Measurements from ENCODE around the gene TBXA2R. TPM values are rescaled to one million over a fixed set of nuclear protein-coding genes. Genes with fewer than 3 reads are reported as not detected.
A peak's percentile ranks its signal among the peaks of the same experiment; 100 is the strongest.
"Not testable (repeated sequence)": the region's sequence is repeated elsewhere in the genome, so short reads cannot be mapped to it uniquely, and the experiment has no call there.

The TBXA2R gene
- total and polyA plus RNA-seq, 3 experiments from 2014 or later = 1.5 to 7.6 (median 2.4) TPM

- Mint-ChIP-seq H3K4me1 (no peaks in the 10 kb centered on the region), H3K27me3 (no peaks in the 10 kb centered on the region), H3K4me3 (no peak overlapping the region), H3K27ac (no peak overlapping the region), H3K9me3 (no peaks in the 10 kb centered on the region), H3K36me3 (peaks cover 0 to 31% (median 1%) of the 10 kb centered on the region in 3 donors)
- CTCF ChIA-PET = no interaction called here
- Histone ChIP-seq H3K27ac (ENCODE audit: low read depth, low read length) (no peak overlapping the region), H3K9me3 (ENCODE audit: low read length) (no peaks in the 10 kb centered on the region), H3K36me3 (ENCODE audit: insufficient read depth, low read length) (no peaks in the 10 kb centered on the region), H3K4me3 (ENCODE audit: low read length) (no peak overlapping the region), H3K4me1 (ENCODE audit: insufficient read depth, low read length) (no peaks in the 10 kb centered on the region), H3K27me3 (ENCODE audit: insufficient read depth, low read length, poor library complexity, severe bottlenecking) (no peaks in the 10 kb centered on the region)
- POLR2A ChIA-PET = interaction anchor here (0.5 to 0.6 kb wide), 2 partner anchors 83 to 350 kb away, joined by 4 read pairs; no protein-coding TSS in a partner anchor
- DNase-seq = no peak
Observed at GRCh38 chr19:3636506-3636905, 29.8 kb upstream of the TBXA2R start.

- Mint-ChIP-seq H3K4me3 (no peak overlapping the region), H3K9me3 (no peaks in the 10 kb centered on the region), H3K27ac (peak overlapping the region in 2 of 8 donors; percentile 51 to 82), H3K27me3 (no peaks in the 10 kb centered on the region), H3K36me3 (peaks cover 0 to 31% (median under 1%) of the 10 kb centered on the region in 3 donors), H3K4me1 (no peaks in the 10 kb centered on the region)
- no peak for DNase-seq
- H3K27me3 ChIP-seq (ENCODE audit: insufficient read depth, low read length, poor library complexity, severe bottlenecking) = no peaks in the 10 kb centered on the region
- ChIA-PET POLR2A (no interaction called here), CTCF (no interaction called here)
- H3K4me3 ChIP-seq (ENCODE audit: low read length) = no peak overlapping the region
- H3K9me3 ChIP-seq (ENCODE audit: low read length) = no peaks in the 10 kb centered on the region
- H3K27ac ChIP-seq (ENCODE audit: low read depth, low read length) = no peak overlapping the region
- no peaks in the 10 kb centered on the region for H3K4me1 ChIP-seq (ENCODE audit: insufficient read depth, low read length)
- H3K36me3 ChIP-seq (ENCODE audit: insufficient read depth, low read length) = no peaks in the 10 kb centered on the region
Observed at GRCh38 chr19:3634496-3635045, 27.9 kb upstream of the TBXA2R start.

- Mint-ChIP-seq H3K27me3 (no peaks in the 10 kb centered on the region), H3K4me1 (no peaks in the 10 kb centered on the region), H3K27ac (no peak overlapping the region), H3K4me3 (no peak overlapping the region), H3K36me3 (peaks cover 0 to 24% (median 0%) of the 10 kb centered on the region in 3 donors), H3K9me3 (no peaks in the 10 kb centered on the region)
- Histone ChIP-seq H3K9me3 (ENCODE audit: low read length) (no peaks in the 10 kb centered on the region), H3K4me1 (ENCODE audit: insufficient read depth, low read length) (no peaks in the 10 kb centered on the region), H3K27me3 (ENCODE audit: insufficient read depth, low read length, poor library complexity, severe bottlenecking) (no peaks in the 10 kb centered on the region), H3K27ac (ENCODE audit: low read depth, low read length) (no peak overlapping the region), H3K4me3 (ENCODE audit: low read length) (no peak overlapping the region), H3K36me3 (ENCODE audit: insufficient read depth, low read length) (no peaks in the 10 kb centered on the region)
- ChIA-PET CTCF (interaction anchor here (1.0 kb wide), 1 partner anchor 12 kb away, joined by 3 read pairs; no protein-coding TSS in a partner anchor), POLR2A (no interaction called here)
- no peak for DNase-seq
Observed at GRCh38 chr19:3633559-3633988, 26.9 kb upstream of the TBXA2R start.

- H3K9me3 Mint-ChIP-seq = no peaks in the 10 kb centered on the region
- DNase-seq = no peak
- POLR2A ChIA-PET = no interaction called here
- Histone ChIP-seq H3K9me3 (ENCODE audit: low read length) (no peaks in the 10 kb centered on the region), H3K27ac (ENCODE audit: low read depth, low read length) (no peak overlapping the region), H3K4me1 (ENCODE audit: insufficient read depth, low read length) (no peaks in the 10 kb centered on the region), H3K4me3 (ENCODE audit: low read length) (no peak overlapping the region), H3K36me3 (ENCODE audit: insufficient read depth, low read length) (no peaks in the 10 kb centered on the region), H3K27me3 (ENCODE audit: insufficient read depth, low read length, poor library complexity, severe bottlenecking) (no peaks in the 10 kb centered on the region)
- H3K27me3 Mint-ChIP-seq = no peaks in the 10 kb centered on the region
- H3K27ac Mint-ChIP-seq = no peak overlapping the region
- no peak overlapping the region for H3K4me3 Mint-ChIP-seq
- peaks cover 0 to 21% (median 0%) of the 10 kb centered on the region in 3 donors for H3K36me3 Mint-ChIP-seq
- no peaks in the 10 kb centered on the region for H3K4me1 Mint-ChIP-seq
- CTCF ChIA-PET = interaction anchor here (1.0 kb wide), 1 partner anchor 11 kb away, joined by 3 read pairs; no protein-coding TSS in a partner anchor
Observed at GRCh38 chr19:3632739-3633558, 26.3 kb upstream of the TBXA2R start.

- DNase-seq = no peak
- Histone ChIP-seq H3K27me3 (ENCODE audit: insufficient read depth, low read length, poor library complexity, severe bottlenecking) (no peaks in the 10 kb centered on the region), H3K4me1 (ENCODE audit: insufficient read depth, low read length) (peaks cover 4% of the 10 kb centered on the region), H3K36me3 (ENCODE audit: insufficient read depth, low read length) (no peaks in the 10 kb centered on the region), H3K4me3 (ENCODE audit: low read length) (no peak overlapping the region), H3K9me3 (ENCODE audit: low read length) (no peaks in the 10 kb centered on the region), H3K27ac (ENCODE audit: low read depth, low read length) (no peak overlapping the region)
- POLR2A ChIA-PET = no interaction called here
- Mint-ChIP-seq H3K36me3 (peaks cover 0 to 20% (median 0%) of the 10 kb centered on the region in 3 donors), H3K4me3 (no peak overlapping the region), H3K27me3 (no peaks in the 10 kb centered on the region), H3K27ac (peak overlapping the region in 1 of 8 donors; percentile 36), H3K4me1 (peaks cover 1 to 2% (median 1%) of the 10 kb centered on the region in 3 donors), H3K9me3 (no peaks in the 10 kb centered on the region)
- CTCF ChIA-PET = no interaction called here
Observed at GRCh38 chr19:3632098-3632497, 25.4 kb upstream of the TBXA2R start.

GRCh38 chr19:3631053-3631861, 24.6 kb upstream of the TBXA2R start:
- Histone ChIP-seq H3K36me3 (ENCODE audit: insufficient read depth, low read length) (no peaks in the 10 kb centered on the region), H3K4me1 (ENCODE audit: insufficient read depth, low read length) (peaks cover 5% of the 10 kb centered on the region), H3K27me3 (ENCODE audit: insufficient read depth, low read length, poor library complexity, severe bottlenecking) (no peaks in the 10 kb centered on the region), H3K9me3 (ENCODE audit: low read length) (no peaks in the 10 kb centered on the region), H3K4me3 (ENCODE audit: low read length) (no peak overlapping the region), H3K27ac (ENCODE audit: low read depth, low read length) (no peak overlapping the region)
- H3K4me1 Mint-ChIP-seq = peaks cover 7 to 10% (median 9%) of the 10 kb centered on the region in 3 donors
- ChIA-PET CTCF (no interaction called here), POLR2A (no interaction called here)
- no peaks in the 10 kb centered on the region for H3K9me3 Mint-ChIP-seq
- no peak for DNase-seq
- peaks cover 0 to 16% (median 0%) of the 10 kb centered on the region in 3 donors for H3K36me3 Mint-ChIP-seq
- no peaks in the 10 kb centered on the region for H3K27me3 Mint-ChIP-seq
- H3K27ac Mint-ChIP-seq = no peak overlapping the region
- no peak overlapping the region for H3K4me3 Mint-ChIP-seq

GRCh38 chr19:3628766-3629165, 22.1 kb upstream of the TBXA2R start:
- CTCF ChIA-PET = interaction anchor here (0.7 kb wide), 1 partner anchor 71 kb away, joined by 4 read pairs; no protein-coding TSS in a partner anchor
- H3K4me3 Mint-ChIP-seq; H3K9me3 Mint-ChIP-seq; H3K27me3 ChIP-seq (ENCODE audit: insufficient read depth, low read length, poor library complexity, severe bottlenecking); H3K27ac Mint-ChIP-seq; DNase-seq; H3K27ac ChIP-seq (ENCODE audit: low read depth, low read length); H3K4me3 ChIP-seq (ENCODE audit: low read length); H3K36me3 ChIP-seq (ENCODE audit: insufficient read depth, low read length); H3K9me3 ChIP-seq (ENCODE audit: low read length); POLR2A ChIA-PET; H3K27me3 Mint-ChIP-seq: not testable (repeated sequence)
- Mint-ChIP-seq H3K4me1 (peaks cover 24 to 33% (median 29%) of the 10 kb centered on the region in 3 donors), H3K36me3 (peaks cover 0 to 26% (median 0%) of the 10 kb centered on the region in 3 donors)
- H3K4me1 ChIP-seq (ENCODE audit: insufficient read depth, low read length) = peaks cover 20% of the 10 kb centered on the region
